GM18870 (cell line): Measurements from ENCODE around the gene FGF8.

Experiments
- ATAC-seq: cut with Tn5 transposase; IDR thresholded peaks from one replicate; pipeline ENCODE4 v1.9.1; 2021; ENCODE audit warnings: moderate library complexity; ENCODE audit not compliant: unreplicated experiment

FGF8 gene

DNA sequence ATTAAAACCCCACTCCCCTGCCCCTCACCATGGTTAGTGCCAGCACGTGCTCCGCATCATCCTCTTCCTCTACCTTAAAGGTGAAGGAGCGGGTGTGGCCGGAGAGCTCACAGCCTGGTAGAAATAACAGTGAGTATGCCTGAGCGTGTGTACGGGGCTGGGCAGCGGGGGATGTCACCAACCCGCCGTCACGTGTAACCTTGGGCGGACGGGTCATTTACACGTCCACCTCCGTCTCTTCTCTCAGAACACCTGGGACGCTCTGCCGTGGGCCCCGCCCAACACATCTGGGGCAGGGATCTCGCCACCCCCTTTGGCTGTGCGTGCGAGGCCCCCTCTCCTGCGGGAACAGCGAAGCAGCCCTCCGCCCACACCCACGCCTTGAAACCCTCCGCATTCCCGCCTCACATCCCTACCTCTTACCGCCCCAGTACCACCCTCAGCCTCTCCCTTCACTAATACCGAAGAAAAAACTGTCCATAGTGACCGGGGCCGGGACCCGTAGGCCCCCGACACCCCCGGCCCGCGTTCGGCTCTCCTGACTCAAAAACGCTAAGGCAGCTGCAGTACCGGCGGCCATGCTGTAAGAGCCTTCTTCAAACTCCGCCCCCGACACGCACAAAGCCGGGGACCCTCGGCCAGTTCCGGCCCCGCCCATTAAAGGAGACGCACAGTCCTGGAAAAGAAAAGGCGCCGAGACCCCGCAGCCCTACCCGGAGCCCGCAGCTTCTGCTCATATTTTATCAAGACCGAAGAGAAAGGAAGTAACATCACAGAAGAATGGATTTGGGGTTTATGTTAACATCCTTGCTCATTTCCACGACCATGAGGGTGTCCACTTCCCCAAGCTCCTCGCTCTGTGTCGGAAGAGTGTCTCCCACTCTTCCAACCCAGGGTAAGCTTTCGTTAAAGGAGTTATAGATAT, 7.2 kb upstream of the FGF8 start, which contains the start of gene NPM3:
NPM3 (minus strand) TSS at position 636 of the 925 bp plus-strand sequence; CDS start at position 580, 56 bp downstream.
- ATAC-seq, result peak; percentile 39

GRCh38 chr10:101781984-101782810, 6.3 kb upstream of the FGF8 start:
- ATAC-seq, result no peak

DNA sequence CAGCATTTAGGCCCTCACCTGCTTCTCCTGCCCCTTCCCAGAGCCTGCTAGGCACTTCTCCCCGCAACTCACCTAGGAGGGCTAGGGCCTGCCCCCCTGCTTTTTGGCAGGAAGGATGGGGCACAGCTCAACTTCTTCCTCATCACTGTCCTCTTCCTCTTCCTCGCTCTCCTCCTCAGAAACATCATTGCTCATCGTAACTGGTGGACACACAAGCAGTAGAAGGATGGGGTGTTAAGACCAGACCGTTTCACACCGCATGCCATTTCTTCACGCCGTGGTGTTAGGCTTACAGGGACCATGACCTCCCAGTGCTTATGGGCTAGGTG, 5.7 kb upstream of the FGF8 start:
- ATAC-seq, result no peak

- no peak for ATAC-seq
Measured at GRCh38 chr10:101780818-101781654, 5.1 kb upstream of the FGF8 start.

- ATAC-seq, result no peak
Measured at GRCh38 chr10:101780187-101780817, 4.4 kb upstream of the FGF8 start.

DNA sequence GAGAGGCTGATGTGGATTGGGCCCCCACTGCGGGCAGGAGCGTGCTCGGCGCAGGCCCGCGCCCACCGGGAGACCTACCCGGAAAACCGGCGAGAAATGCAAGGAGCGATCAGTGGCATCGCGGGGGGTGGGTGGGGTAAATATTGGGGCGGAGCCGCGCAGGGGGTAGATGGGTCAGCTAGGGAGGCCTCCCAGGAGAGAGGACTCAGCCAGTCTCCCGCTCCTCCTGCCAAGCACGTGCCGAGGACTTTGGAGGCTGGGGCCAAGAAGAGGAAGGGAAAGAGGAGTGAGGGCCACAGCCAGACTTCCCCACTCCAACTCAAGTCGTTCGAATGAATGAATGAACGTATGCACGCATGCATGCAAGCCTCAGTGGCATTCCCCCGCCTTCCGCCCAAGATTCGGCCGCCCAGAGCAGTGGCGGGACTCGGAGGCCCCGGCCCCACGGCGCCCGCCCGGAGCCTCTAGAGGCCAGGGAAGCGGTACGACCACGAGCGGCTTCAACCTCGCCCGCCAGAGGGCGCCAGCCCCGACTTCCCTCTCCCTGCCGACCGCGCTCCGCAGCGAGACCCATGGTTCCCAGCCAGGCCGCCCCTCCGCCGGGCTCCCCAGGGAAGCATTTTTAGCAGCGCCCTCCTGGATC, 3.8 kb upstream of the FGF8 start:
- peak; percentile 44 for ATAC-seq

DNA sequence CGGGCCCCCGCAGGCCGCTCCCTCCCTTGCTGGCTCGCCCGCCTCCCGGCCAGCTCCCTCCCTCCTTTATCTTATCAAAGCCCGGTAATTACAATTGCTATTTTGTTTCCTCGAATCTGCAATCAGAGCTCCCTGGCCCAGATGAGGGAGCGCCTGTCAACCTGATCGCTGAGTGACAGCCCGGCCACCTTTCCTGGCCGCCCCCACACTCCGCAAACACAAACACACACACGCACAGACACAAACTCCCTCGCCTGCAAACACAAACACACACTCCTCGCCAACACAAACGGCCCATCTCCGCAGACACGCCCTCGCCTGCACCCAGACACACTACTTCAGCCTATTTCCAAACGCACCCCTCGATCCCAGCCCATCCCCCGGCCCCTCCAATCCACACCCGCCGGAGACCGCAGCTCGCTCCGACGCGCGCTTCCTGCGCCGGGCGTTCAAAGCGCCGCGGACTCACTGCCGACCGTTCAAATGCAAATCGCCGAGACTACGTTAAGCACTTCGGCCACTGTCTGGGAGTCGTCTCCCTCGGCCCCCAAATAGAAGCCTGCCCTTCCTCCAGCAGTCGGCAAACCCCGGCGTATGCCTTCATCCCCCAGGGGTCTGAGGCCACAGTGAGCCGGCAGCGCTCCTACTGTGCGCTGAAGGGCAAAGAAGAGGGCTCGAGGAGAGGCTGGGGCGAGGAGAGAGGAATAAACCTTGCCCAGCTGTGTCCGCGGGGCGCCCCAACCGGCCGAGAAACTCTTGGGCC, 3.0 kb upstream of the FGF8 start:
- no peak for ATAC-seq

- ATAC-seq, result no peak
Measured at GRCh38 chr10:101778151-101778780, 2.4 kb upstream of the FGF8 start.

DNA sequence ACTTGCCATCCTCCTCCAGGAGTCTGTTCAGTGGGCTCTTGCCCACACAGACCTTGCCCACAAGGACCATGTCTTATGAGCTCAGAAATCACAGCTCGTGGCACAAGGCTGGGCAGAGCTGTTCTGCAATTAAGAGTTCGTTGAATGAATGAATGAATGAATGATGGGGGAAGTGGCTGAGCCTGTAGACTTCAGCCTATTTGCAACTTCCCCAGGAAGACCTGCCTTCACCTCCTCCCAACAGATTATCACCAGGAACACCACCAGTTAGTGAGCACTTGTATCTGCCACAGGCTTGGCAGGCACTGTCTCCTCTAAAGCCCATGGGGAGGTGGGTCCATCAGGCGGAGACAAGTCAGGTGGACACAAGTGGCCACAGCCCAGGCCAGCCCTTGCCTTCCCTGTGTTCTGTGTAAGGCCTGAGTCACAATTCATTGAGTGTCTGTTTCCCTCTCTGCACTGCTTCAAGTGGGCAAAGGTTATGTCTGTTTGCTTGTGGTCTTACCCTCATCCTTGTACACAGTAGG, 1.8 kb upstream of the FGF8 start:
- no peak for ATAC-seq

DNA sequence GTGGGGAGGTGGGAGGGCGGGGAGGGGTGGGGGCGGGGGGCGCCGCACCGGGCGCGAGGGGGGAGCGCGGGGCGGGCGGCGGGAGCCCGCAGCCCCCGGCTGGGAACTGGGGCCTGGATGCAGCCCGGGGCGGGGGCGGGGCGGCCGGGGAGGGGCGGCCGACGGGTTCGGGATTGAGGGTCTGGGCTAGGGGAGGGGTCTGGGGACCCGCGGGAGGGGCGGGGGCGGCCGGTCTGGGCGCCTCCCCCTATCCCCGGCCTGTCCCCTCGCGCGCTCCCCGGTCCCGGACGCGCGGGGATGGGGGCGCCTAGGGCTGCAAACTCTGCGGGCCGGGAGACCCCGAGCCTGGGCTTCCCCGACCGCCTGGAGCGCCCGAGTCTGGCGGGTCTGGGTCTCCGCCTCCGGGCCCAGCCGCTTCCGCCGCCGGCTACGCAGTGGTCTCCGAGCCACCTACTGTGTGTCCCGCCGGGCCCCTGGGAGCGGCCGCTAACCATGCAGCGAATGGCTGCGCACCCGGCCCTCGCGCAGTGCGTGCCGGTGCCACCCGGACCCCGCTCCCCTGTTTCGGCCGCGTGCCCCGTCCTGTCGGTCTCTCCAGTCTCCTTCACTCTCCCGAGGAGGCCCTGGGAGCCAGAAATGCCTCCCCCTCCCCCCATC, 375 bp upstream of the FGF8 start:
- no peak for ATAC-seq

DNA sequence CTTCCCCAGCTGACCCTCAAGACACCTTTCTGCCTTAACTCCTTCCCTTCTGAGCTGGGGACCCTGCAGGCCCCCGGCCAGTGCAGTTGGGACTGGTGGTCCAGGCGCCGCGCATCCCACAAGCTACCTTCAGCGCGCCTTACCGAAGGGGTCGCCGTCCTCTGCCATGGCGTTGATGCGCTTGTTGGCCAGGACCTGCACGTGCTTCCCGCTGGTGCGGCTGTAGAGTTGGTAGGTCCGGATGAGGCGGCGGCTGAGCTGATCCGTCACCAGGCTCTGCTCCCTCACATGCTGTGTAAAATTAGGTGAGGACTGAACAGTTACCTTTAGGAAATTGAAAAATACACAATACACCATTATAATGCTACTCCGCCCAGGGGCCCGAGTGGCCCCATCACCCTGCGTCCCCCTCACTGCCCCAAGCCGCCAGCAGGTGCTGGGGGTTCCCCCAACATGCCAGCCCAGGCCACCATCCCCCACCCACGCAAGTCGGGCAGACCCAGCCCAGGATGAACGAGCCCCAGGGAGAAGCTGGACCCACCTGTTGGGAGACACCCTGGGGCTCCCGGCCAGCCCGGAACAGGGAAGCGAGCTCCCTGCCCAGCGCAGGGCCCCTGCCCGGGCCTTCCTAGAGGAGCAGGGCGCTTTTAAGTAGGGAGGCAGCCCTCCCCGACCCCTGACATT, 1.2 kb downstream of the FGF8 start:
- no peak for ATAC-seq

DNA sequence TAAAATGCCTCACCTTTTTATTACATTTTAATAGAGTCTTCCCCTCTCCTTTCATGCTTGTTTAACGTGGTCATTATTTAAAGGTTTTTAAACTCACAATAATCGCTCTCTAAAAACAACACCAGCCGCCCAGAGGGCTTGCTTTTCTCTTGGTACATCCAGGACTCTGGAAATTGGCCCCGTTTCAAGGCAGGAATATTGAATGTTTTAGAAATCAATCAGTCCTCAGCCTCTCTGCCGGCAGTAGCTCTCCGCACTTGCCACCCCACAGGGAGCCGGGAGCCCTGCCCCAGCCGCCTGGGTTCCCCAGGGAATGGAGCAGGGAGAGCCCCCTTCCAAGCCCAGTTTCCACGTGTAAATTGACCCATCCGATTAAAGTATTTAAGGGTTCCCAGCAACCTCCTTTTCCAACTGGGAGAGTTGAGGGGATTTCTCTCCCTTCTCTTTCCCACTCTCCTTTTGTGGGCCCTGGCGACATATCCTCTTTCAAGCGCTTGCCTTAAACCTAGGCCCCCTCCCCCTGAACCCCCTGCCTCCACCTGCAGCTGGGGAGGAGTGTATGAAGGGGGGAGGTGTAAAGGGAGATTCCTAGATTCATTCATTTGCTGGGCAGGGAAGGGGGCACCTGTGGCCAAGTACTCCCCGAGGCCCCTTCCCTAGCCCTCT, 1.9 kb downstream of the FGF8 start:
- ATAC-seq, result no peak

GRCh38 chr10:101772895-101773761, 2.8 kb downstream of the FGF8 start:
- no peak for ATAC-seq

- no peak for ATAC-seq
Measured at GRCh38 chr10:101772017-101772894, 3.7 kb downstream of the FGF8 start.

DNA sequence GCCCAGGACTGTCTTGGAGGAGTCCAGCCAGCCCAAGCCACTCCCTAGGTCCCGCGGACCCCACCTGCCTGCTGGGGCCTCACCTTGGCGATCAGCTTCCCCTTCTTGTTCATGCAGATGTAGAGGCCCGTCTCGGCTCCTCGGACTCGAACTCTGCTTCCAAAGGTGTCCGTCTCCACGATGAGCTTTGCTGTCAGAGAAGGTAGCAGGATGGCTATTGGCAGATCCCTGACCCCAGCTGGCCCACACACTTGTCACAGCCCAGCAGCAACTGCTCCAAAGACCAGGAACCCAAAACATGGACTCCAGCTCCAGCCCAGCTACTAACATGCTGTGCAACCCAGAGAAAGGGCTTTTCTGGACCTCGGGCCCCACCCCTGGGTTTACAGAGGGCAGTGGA, 4.5 kb downstream of the FGF8 start:
- ATAC-seq, result no peak
